Activated CD4-positive, alpha-beta T cell treated with anti-CD3 and anti-CD28 coated beads, Interleukin-10, Interleukin-2, amounts not matched to agents 100 ng/mL and 50 ng/mL, durations not matched to agents 16 hours and 8 hours (primary cell): Measurements from ENCODE around the gene SSBP4.
"Not testable (repeated sequence)": the region's sequence is repeated elsewhere in the genome, so short reads cannot be mapped to it uniquely, and the experiment has no call there.

Experiments
- DNase-seq: peaks from one replicate; pipeline ENCODE4 v3.0.0-alpha.2; 2020

The SSBP4 gene

GRCh38 chr19:18419195-18419698 lies at the start of gene SSBP4:
SSBP4 (plus strand) TSS chr19:18419398; CDS start chr19:18419649, 251 bp downstream.
- DNase-seq: peak; percentile 85

GRCh38 chr19:18373407-18373891 lies 45.7 kb upstream of the SSBP4 start:
- no peak for DNase-seq

- peak; percentile 88 for DNase-seq
Observed at GRCh38 chr19:18373892-18374629, 45.1 kb upstream of the SSBP4 start.

DNA sequence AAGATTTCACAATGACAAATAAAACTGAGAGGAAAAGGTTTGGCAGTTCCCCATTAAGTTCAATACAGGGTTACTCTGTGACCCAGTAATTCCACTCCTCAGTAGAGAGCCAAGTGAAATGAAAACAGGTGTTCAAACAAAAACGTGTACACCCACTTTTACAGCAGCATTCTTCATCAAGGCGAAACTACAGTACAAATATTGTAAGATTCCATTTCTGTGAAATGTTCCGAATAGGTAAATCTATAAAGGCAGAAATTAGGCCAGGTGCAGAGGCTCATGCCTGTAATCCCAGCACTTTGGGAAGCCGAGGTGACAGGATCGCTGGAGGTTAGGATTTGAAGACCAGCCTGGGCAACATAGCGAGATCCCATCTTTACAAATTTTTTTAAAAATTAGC lies 42.2 kb upstream of the SSBP4 start:
- no peak for DNase-seq

- DNase-seq: no peak
Observed at GRCh38 chr19:18379803-18380747, 39.1 kb upstream of the SSBP4 start.

GRCh38 chr19:18380843-18381242 lies 38.4 kb upstream of the SSBP4 start:
- DNase-seq: no peak

- DNase-seq: not testable (repeated sequence)
Observed at GRCh38 chr19:18383622-18384021, 35.6 kb upstream of the SSBP4 start.

DNA sequence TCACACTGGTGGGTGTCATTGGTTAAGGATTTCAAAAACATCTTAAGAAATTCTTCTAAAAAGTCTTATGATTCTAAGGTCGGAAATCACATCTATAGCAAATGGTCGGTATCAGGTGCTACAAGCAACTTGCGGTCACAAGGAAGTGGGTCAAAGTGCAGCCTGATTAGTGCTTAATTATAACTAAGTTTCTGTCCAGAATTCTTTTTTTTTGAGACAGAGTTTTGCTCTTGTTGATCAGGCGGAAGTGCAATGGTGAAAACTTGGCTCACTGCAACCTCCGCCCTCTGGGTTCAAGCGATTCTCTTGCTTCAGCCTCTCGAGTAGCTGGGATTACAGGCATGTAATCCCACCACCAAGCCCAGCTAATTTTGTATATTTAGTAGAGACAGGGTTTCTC lies 34.4 kb upstream of the SSBP4 start:
- DNase-seq: no peak

DNA sequence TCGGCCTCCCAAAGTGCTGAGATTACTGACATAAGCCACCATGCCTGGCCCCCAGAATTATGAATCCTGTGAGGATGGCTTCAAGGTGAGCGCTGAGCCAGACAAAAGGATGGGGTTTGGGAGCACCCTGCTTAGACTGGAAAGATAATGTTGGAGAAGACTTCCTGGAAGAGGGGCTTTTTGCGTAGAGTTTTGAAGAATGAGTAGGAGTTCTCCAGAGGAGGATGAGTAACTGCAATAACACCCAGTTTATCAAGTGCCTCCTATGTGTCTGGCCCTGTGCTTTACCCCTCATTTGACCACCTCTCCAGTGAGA lies 33.9 kb upstream of the SSBP4 start:
- DNase-seq: no peak

- peak; percentile 19 for DNase-seq
Observed at GRCh38 chr19:18385675-18386542, 33.3 kb upstream of the SSBP4 start, which contains the start of gene GDF15. GDF15 (plus strand) TSS chr19:18386158; CDS start chr19:18386190, 32 bp downstream.

GRCh38 chr19:18386543-18387271 lies 32.5 kb upstream of the SSBP4 start:
- DNase-seq: no peak

DNA sequence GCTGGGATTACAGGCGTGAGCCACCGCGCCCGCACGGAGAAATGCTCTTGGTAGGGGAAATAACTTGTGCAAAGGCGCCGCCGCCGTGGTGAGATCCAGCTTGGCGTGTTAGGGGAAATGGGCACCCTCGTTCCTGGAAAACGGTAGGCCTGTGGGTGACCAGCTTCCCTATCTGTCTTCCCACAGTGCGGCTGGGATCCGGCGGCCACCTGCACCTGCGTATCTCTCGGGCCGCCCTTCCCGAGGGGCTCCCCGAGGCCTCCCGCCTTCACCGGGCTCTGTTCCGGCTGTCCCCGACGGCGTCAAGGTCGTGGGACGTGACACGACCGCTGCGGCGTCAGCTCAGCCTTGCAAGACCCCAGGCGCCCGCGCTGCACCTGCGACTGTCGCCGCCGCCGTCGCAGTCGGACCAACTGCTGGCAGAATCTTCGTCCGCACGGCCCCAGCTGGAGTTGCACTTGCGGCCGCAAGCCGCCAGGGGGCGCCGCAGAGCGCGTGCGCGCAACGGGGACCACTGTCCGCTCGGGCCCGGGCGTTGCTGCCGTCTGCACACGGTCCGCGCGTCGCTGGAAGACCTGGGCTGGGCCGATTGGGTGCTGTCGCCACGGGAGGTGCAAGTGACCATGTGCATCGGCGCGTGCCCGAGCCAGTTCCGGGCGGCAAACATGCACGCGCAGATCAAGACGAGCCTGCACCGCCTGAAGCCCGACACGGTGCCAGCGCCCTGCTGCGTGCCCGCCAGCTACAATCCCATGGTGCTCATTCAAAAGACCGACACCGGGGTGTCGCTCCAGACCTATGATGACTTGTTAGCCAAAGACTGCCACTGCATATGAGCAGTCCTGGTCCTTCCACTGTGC lies 30.9 kb upstream of the SSBP4 start:
- peak; percentile 90 for DNase-seq

- DNase-seq: no peak
Observed at GRCh38 chr19:18388960-18389725, 30.1 kb upstream of the SSBP4 start.

DNA sequence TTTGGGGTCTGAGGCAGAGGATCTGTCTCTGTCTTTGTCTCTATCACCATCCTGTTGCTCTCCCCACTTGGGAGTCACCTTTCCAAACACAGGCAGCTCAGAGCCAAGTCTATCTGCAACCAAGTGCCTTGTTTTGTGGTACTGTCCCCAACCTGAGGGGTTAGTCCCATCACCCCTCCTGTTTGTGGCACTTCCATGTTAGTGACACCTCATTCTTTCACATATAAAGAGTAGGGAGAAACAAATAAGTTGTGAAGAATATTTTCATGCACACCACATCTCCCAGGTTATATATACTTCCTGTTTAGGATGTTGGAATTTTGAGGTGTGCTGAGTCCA lies 29.5 kb upstream of the SSBP4 start:
- no peak for DNase-seq

GRCh38 chr19:18390065-18390907 lies 28.9 kb upstream of the SSBP4 start:
- no peak for DNase-seq

GRCh38 chr19:18391509-18392075 lies 27.6 kb upstream of the SSBP4 start:
- no peak for DNase-seq

DNA sequence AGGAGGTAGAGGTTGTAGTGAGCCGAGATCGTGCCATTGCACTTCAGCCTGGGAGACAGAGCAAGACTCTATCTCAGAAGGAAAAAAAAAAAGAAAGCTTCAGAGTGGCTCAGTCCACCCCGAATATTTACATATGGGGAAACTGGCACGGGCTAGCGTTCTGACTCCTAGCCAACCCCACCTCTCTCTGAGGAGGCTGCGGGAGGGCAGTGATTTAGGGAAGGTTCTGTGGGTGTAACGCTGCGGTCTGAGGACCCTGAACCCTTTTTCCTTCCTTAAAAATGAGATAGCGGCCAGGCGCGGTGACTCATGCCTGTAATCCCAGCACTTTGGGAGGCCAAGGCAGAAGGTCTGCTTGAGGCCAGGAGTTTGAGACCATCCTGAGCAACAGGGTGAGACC lies 26.8 kb upstream of the SSBP4 start:
- DNase-seq: no peak

DNA sequence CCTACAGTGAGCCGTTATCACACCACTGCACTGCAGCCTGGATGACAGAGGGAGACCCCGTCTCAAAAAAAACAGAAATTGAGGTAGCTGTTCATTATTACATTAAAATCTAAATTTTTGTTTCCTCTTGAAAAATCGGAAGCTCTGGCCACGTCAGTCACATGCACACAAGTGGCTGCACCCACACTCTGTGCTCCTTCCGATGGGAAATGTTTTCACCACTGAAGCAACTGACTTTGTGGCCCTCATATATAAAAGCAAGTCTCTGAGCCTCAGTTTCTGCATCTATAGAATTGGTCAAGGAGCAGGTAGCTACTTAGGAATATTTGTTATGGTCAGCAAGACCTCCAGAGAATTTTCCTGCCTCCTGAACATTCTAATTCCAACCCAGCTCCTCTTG lies 26.3 kb upstream of the SSBP4 start:
- no peak for DNase-seq

DNA sequence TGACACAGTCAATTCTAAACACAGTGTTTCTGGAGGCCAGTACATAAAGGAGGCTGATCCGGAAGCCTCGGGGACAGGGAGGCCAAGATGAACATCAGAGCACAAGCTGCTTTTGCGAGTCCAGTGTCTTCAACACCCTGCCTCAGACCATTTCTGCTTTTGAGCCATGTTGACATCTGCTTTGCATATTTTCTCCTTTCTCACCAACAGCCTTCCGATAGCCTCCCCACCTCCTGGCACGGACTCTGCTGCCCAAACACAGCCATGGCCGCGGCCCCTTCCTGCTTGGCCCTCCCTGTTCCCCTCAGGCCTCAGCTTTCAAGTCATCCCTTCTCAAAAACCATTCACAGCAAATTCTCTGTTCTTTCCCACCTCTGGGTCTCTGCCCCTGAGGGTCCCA lies 25.4 kb upstream of the SSBP4 start:
- DNase-seq: no peak
